Bronchial epithelial cell (primary cell): ENCODE results near the gene C17orf100. TPM values are rescaled to one million over a fixed set of nuclear protein-coding genes. Genes with fewer than 3 reads are reported as not detected.

Source experiments
- DNase-seq: peaks from one replicate; pipeline ENCODE4 v3.0.0-alpha.2; 2010; ENCODE audit warnings: low read depth
- FAIRE-seq: peaks from 2 replicates; lab custom pipeline; 2011; peaks lifted over from hg19 to GRCh38; lab: Jason Lieb, UNC
- H3K27me3 ChIP-seq: 2 replicates; pipeline ENCODE4 v1.5.1; 2011; ENCODE audit warnings: low read length; ENCODE audit not compliant: control insufficient read depth, insufficient read depth
- H3K36me3 ChIP-seq: 2 replicates; pipeline ENCODE4 v1.5.1; 2011; ENCODE audit warnings: low read length; ENCODE audit not compliant: control insufficient read depth, insufficient read depth
- H3K4me3 ChIP-seq: 2 replicates; pipeline ENCODE4 v1.5.1; 2011; ENCODE audit warnings: mild to moderate bottlenecking, low read depth, low read length, control low read depth
- CTCF ChIP-seq: IDR thresholded peaks from 2 replicates; pipeline ENCODE4 v1.5.1; 2011; ENCODE audit warnings: mild to moderate bottlenecking, moderate library complexity, low read length, control low read depth, inconsistent platforms; ENCODE audit not compliant: insufficient read depth, severe bottlenecking
- total RNA-seq: library from RNA; depleted of rRNA; stranded (reverse); fragments of >200 nt; gene quantifications from 2 replicates; pipeline ENCODE4 v1.2.1, GENCODE V29; 2014

C17orf100 gene
- total RNA-seq, 1 donor from 2014 or later = 0.53 TPM

GRCh38 chr17:6666557-6666956 lies 15.0 kb downstream of the C17orf100 start:
- no peak for TF ChIP-seq CTCF
- DNase-seq (peak; percentile 76), FAIRE-seq (peak; percentile 85)
- H3K36me3 ChIP-seq = no peaks in the 10 kb centered on the region
- H3K4me3 ChIP-seq = no peak overlapping the region
- no peaks in the 10 kb centered on the region for H3K27me3 ChIP-seq

- no peak for TF ChIP-seq CTCF
- FAIRE-seq (no peak), DNase-seq (no peak)
- H3K27me3 ChIP-seq = no peaks in the 10 kb centered on the region
- H3K4me3 ChIP-seq = no peak overlapping the region
- no peaks in the 10 kb centered on the region for H3K36me3 ChIP-seq
Measured at GRCh38 chr17:6667516-6667915, 16.0 kb downstream of the C17orf100 start.

GRCh38 chr17:6668219-6668618 lies 16.7 kb downstream of the C17orf100 start:
- FAIRE-seq (no peak), DNase-seq (no peak)
- Histone ChIP-seq H3K27me3 (no peaks in the 10 kb centered on the region), H3K4me3 (no peak overlapping the region), H3K36me3 (no peaks in the 10 kb centered on the region)
- TF ChIP-seq CTCF = no peak

- Histone ChIP-seq H3K36me3 (no peaks in the 10 kb centered on the region), H3K4me3 (no peak overlapping the region), H3K27me3 (no peaks in the 10 kb centered on the region)
- TF ChIP-seq CTCF = no peak
- DNase-seq (no peak), FAIRE-seq (no peak)
Measured at GRCh38 chr17:6668727-6669425, 17.3 kb downstream of the C17orf100 start.

- Histone ChIP-seq H3K4me3 (no peak overlapping the region), H3K27me3 (no peaks in the 10 kb centered on the region), H3K36me3 (no peaks in the 10 kb centered on the region)
- no peak for TF ChIP-seq CTCF
- DNase-seq (peak; percentile 99), FAIRE-seq (peak; percentile 100)
Measured at GRCh38 chr17:6669479-6670212, 18.1 kb downstream of the C17orf100 start.
